Ascending aorta (tissue), 2 donors: ENCODE data around the gene KCNE2. TPM values are rescaled to one million over a fixed set of nuclear protein-coding genes. Genes with fewer than 3 reads are reported as not detected.
"Not testable (repeated sequence)": the region's sequence is repeated elsewhere in the genome, so short reads cannot be mapped to it uniquely, and the experiment has no call there.

Source experiments
- DNase-seq, 2 donors: peaks; one replicate each; pipeline ENCODE4 v3.0.0-alpha.2; 2019; ENCODE audit warnings: low spot score in 2 of 2
- H3K27ac ChIP-seq, 2 donors: fragments of 200-600 bp; sonication (generic); one replicate each; pipeline ENCODE4 v1.5.1; 2016 to 2017; ENCODE audit warnings: mild to moderate bottlenecking in 1 of 2
- H3K27me3 ChIP-seq: fragments of 200-600 bp; sonication (generic); one replicate; pipeline ENCODE4 v1.5.1; 2017
- H3K36me3 ChIP-seq, 2 donors: fragments of 200-600 bp; sonication (generic); one replicate each; pipeline ENCODE4 v1.5.1; 2016
- H3K4me1 ChIP-seq, 2 donors: fragments of 200-600 bp; sonication (generic); one replicate each; pipeline ENCODE4 v1.5.1; 2016 to 2017; ENCODE audit warnings: mild to moderate bottlenecking in 1 of 2
- H3K4me3 ChIP-seq, 2 donors: fragments of 200-600 bp; sonication (generic); one replicate each; pipeline ENCODE4 v1.5.1; 2016 to 2017; ENCODE audit warnings: mild to moderate bottlenecking in 1 of 2
- H3K9me3 ChIP-seq, 2 donors: fragments of 200-600 bp; sonication (generic); one replicate each; pipeline ENCODE4 v1.5.1; 2016
- CTCF ChIP-seq, 3 experiments: fragments of 200-600 bp in 2 of 3; fragments of 450-650 bp in 1 of 3; sonication (generic) in 2 of 3; IDR thresholded peaks; one replicate each; pipeline ENCODE4 v1.5.1; 2016 to 2019; ENCODE audit warnings: antibody characterized with exemption in 3 of 3, mild to moderate bottlenecking in 1 of 3, moderate library complexity in 1 of 3
- intact Hi-C: fragments of 100-400 bp; cut with DNase I; formaldehyde crosslinking; loops from one replicate; pipeline ENCODE4 v1.15.1; 2023
- total RNA-seq: library from RNA; depleted of rRNA; stranded (reverse); fragments of >200 nt; gene quantifications from one replicate; pipeline ENCODE4 v1.1.0, GENCODE V29; 2016

Gene KCNE2
- total RNA-seq, 1 donor from 2014 or later: not detected

DNA sequence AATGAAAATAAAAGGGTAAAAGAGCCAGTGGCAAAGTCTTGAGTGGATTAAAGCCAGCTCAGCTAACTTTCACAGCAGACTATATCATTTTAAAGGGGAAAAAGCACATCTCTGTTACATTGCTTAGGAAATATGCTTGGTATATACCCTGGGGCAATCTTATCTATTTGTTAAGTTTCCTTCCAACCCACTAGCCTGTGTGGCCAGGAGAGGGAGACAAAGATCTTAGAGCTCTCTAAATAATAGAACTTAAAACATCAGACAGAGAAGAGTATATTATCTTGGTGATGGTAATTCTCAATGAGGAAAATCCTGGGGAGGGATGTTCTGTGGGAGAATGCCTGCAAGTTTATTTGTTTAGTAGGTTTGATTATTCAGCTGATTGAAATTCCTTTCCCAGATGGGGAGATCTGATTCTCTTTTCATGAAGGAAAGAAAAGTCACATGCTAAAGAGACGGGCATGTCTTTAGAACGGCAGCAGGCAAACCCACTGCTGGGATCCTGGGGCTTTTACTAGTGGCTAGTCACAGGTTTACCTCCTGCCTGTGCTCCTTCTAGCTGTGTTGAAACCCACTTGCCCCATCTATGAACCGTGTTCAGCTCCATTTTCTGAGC, 3.6 kb downstream of the KCNE2 start:
- Histone ChIP-seq H3K36me3 (no peaks in the 10 kb centered on the region), H3K9me3 (no peaks in the 10 kb centered on the region), H3K4me3 (no peak overlapping the region), H3K27ac (no peak overlapping the region), H3K4me1 (no peaks in the 10 kb centered on the region), H3K27me3 (no peaks in the 10 kb centered on the region)
- intact Hi-C loops: no loop called here
- DNase-seq: peak in 1 of 2 donors; percentile 65
- TF ChIP-seq CTCF (IDR thresholded peaks at IDR 0.05): peak in 2 of 3 experiments; percentile 59 to 66

DNA sequence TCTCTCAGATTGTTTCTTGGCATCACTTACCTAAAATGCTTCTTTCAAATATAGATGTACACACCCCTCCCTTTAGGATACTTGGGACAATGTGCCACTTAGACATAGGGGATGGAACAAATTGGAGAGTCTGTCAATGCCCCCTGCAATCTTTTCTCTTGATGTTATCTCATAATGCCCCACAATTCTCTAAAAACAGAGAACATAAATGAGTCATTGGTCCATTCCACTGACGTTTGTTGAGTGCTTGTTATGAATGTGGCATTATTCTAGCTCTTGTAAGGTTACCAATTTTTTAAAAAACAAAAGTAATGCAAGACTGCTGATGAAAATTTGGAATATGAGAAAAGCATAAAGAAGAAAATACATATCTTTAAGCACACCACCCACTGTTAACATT, 5.9 kb downstream of the KCNE2 start:
- DNase-seq: no peak
- no peak overlapping the region for H3K4me3 ChIP-seq
- no peaks in the 10 kb centered on the region for H3K27me3 ChIP-seq
- H3K4me1 ChIP-seq: no peaks in the 10 kb centered on the region
- H3K9me3 ChIP-seq: no peaks in the 10 kb centered on the region
- H3K27ac ChIP-seq: no peak overlapping the region
- no peaks in the 10 kb centered on the region for H3K36me3 ChIP-seq
- intact Hi-C loops: no loop called here
- TF ChIP-seq CTCF (IDR thresholded peaks at IDR 0.05): no peak

DNA sequence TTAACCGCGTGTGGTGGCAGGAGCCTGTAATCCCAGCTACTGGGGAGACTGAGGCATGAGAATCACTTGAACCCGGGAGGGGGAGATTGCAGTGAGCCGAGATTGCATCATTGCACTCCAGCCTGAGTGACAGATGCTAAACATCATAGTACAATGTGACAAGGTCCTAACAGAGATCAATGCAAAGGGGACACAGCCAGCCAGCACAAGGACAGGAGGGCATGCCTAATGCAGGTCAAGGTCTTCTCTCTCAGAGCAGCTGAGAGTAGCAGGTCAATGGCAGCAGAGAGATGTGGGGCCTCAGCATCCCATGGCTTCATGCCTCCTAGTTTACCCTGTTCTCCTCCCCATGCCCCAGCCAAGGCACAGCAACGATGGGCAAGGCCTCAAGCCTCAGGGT, 8.5 kb downstream of the KCNE2 start:
- H3K4me1 ChIP-seq: no peaks in the 10 kb centered on the region
- no peak for TF ChIP-seq CTCF (IDR thresholded peaks at IDR 0.05)
- H3K36me3 ChIP-seq: no peaks in the 10 kb centered on the region
- peak in 1 of 2 donors; percentile 33 for DNase-seq
- no peaks in the 10 kb centered on the region for H3K27me3 ChIP-seq
- no peak overlapping the region for H3K4me3 ChIP-seq
- no peak overlapping the region for H3K27ac ChIP-seq
- intact Hi-C loops: no loop called here
- H3K9me3 ChIP-seq: no peaks in the 10 kb centered on the region

- H3K36me3 ChIP-seq, H3K27me3 ChIP-seq, H3K4me3 ChIP-seq, H3K27ac ChIP-seq, H3K4me1 ChIP-seq, DNase-seq, intact Hi-C loops, H3K9me3 ChIP-seq: not testable (repeated sequence)
Observed at GRCh38 chr21:34374462-34374861, 10.7 kb downstream of the KCNE2 start.

DNA sequence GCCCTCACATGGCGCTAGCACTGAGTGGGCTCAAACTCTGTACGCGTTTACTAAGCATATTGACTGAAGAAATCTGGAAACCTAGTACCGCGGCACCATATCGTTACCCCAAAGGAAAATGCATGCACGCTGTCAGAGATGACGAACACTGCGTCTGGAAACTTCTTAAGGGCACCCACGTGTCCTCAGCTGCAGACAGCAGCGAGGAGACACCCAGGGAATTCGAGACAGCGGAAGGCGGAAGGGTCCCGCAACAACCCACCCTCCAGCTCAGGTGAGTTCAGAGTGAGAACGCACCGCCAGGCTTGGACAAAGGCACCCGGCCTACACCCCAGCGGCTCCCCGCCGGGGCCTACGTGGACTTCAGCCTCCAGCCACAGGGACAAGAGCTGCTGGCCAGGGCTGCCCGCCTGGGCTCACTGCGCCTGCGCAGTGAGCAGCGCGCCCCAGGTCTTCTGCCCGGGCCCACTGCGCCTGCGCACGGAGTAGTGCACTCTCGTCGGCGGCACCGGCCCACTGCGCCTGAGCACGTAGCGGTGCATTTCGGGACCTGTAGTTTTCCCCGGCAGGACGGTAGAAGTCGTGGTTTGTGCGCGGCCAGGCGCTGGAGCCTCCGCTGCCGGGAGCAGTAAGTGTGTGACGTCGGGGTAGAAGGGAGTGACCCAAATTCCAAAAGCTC, 11.3 kb downstream of the KCNE2 start, which contains the start of gene SMIM11:
Gene SMIM11 (plus strand): TSS at position 568 of the 679 bp plus-strand sequence. CDS start 3,998 bp downstream, outside the sequence.
- H3K9me3 ChIP-seq, DNase-seq, H3K27ac ChIP-seq, H3K36me3 ChIP-seq, intact Hi-C loops, H3K4me3 ChIP-seq, H3K4me1 ChIP-seq, H3K27me3 ChIP-seq: not testable (repeated sequence)

DNA sequence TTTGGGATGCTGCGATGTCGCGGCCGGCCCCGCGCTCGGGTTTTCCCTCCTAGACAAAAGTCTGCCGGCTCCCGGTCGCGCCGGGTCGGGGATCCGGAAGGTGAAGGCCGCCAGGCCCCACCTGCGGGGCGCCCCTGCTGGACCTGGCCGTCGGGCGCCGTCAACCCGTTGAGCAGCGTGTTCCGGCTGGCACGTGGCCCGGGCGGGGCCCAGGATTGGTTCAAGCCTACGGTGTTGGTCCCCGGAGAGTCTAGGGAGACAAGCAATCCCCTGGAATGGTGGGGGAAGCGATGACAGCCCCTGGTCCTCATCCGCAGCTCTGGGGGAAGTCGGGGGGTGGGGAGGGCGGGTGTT, 11.8 kb downstream of the KCNE2 start:
- H3K27me3 ChIP-seq, H3K9me3 ChIP-seq, DNase-seq, intact Hi-C loops, H3K27ac ChIP-seq, H3K36me3 ChIP-seq, H3K4me1 ChIP-seq, H3K4me3 ChIP-seq: not testable (repeated sequence)

DNA sequence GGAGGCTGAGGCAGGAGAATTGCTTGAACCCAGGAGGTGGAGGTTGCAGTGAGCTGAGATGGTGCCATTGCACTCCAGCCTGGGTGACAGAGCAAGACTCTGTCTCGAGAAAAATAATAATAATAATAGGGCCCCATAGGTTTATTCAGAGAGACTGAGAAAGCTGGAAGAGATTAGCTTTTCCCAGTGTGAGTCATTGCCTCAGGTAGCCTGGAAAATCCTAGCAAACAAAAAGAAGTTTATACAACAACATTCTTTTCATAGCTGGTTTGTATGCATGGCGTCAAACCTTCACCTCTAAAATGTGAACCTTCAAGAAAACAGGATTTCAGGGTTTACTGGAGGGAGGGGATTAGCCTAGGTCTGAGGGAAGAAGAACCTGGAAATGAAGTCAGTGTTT, 19.3 kb downstream of the KCNE2 start:
- DNase-seq, H3K4me3 ChIP-seq, H3K9me3 ChIP-seq, intact Hi-C loops, H3K4me1 ChIP-seq, H3K36me3 ChIP-seq, H3K27me3 ChIP-seq, H3K27ac ChIP-seq: not testable (repeated sequence)

DNA sequence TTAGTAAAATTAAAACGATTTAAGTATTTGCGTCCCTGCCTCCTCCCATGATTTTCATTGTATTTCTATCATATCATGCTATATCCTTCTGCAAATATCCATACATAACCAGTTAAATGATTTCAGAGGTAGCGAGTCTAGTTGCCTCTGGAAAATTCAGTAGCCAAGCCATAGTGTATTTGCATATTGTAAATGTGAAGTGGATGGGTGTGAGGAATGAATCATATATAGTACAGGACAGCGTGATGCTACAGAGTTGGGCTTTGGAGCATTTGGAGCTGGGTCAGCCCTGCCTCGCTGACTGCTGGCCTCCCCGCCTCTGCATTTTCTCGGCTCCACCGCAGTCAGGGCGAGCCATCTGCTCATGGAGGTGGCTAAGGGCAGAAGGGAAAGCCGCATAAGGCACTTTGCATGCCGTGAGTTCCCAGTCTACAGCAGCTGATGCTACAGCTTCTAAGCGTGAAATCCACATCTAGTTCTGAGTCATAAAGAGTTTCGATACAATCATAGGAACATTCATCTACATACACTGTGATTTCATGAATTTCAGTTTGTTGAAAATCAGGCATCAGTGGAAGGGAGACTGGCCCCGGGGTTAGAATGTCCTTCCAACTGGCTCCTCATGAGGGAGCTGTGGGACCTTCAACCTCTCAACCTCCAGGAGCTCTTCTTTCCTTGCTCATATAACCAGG, 20.1 kb downstream of the KCNE2 start:
- H3K4me1 ChIP-seq, intact Hi-C loops, DNase-seq, H3K27ac ChIP-seq, H3K27me3 ChIP-seq, H3K36me3 ChIP-seq, H3K9me3 ChIP-seq, H3K4me3 ChIP-seq: not testable (repeated sequence)

GRCh38 chr21:34400522-34400921, 36.7 kb downstream of the KCNE2 start:
- DNase-seq, H3K9me3 ChIP-seq, H3K27me3 ChIP-seq, intact Hi-C loops, H3K4me1 ChIP-seq, H3K27ac ChIP-seq, H3K36me3 ChIP-seq, H3K4me3 ChIP-seq: not testable (repeated sequence)

GRCh38 chr21:34404742-34405141, 40.9 kb downstream of the KCNE2 start:
- H3K4me3 ChIP-seq, H3K27me3 ChIP-seq, DNase-seq, H3K9me3 ChIP-seq, H3K4me1 ChIP-seq, H3K36me3 ChIP-seq, H3K27ac ChIP-seq, intact Hi-C loops: not testable (repeated sequence)

DNA sequence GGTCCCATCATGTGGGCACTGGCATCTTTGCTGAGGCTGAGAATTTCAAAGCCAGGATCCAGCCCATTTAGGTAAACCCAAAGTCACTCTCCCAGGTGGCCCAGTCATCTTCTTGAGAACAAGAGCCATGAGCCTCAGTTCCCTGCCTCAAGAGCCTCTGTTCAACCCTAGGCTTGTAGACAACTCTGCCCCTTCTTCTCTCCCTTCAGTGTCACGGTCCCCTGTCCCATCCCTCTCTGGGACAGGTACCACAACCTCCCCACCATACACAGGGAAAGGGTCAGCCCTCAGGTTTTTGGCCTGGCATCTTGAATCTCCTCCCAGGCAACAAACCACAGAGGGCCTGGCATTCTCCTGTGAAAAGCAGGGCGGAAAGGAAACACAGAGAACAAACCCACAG, 41.9 kb downstream of the KCNE2 start:
- H3K36me3 ChIP-seq, intact Hi-C loops, H3K4me3 ChIP-seq, H3K4me1 ChIP-seq, H3K27ac ChIP-seq, H3K9me3 ChIP-seq, DNase-seq, H3K27me3 ChIP-seq: not testable (repeated sequence)
